Sigmoid colon (tissue), 4 donors: ENCODE data around the gene CEP170.
"Not testable (repeated sequence)": the region's sequence is repeated elsewhere in the genome, so short reads cannot be mapped to it uniquely, and the experiment has no call there.

ENCODE experiments used
- EP300 ChIP-seq, 4 donors: sonication (generic); formaldehyde crosslinking; IDR thresholded peaks; one replicate each; pipeline ENCODE4 v1.6.1; 2017; ENCODE audit warnings: antibody characterized with exemption in 4 of 4
- POLR2A ChIP-seq, 2 donors: fragments of 450-650 bp; IDR thresholded peaks; one replicate each; pipeline ENCODE4 v1.6.1; 2016; ENCODE audit warnings: antibody characterized with exemption in 2 of 2, mild to moderate bottlenecking in 2 of 2, moderate library complexity in 2 of 2
- POLR2AphosphoS5 ChIP-seq, 4 donors: sonication (generic); formaldehyde crosslinking; IDR thresholded peaks; one replicate each; pipeline ENCODE4 v1.6.1; 2017; ENCODE audit warnings: antibody characterized with exemption in 4 of 4
- TF ChIP-seq, protein P1 (sequence below), 4 experiments: fragments of 450-650 bp in 3 of 4; fragments of 200-600 bp in 1 of 4; IDR thresholded peaks; one replicate each; pipeline ENCODE4 v1.5.1; 2016 to 2019; ENCODE audit warnings: antibody characterized with exemption in 4 of 4, mild to moderate bottlenecking in 3 of 4, moderate library complexity in 2 of 4

DNA sequence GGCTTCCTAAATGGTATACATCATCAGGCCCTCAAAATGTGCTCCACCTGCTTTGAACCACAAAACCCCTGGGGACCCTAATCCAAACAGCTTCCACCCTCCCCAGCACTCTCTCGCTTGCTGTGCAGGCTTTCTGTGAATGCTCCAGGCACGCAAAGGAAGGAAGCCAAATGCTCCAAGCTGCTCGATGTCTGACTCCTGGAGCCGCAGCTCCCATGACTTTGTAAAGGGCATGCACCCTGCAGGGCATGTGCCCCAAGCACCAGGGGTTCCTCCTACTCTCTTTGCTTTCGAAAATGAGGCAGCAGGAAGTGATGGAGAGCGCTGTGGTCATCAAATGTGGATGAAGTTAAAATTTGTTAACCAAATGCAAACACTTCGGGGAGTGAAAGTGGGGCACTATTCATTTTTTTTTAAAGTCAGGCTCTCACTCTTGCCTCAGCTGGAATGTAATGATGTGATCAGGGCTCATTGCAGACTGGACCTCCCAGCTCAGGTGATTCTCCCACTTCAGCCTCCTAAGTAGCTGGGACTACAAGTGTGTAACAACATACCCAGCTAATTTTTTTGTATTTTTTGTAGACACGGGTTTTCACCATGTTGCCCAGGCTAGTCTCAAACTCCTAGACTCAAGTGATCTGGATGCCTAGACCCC is 140.9 kb downstream of the CEP170 start:
- TF ChIP-seq POLR2A, EP300, POLR2AphosphoS5 (IDR thresholded peaks at IDR 0.05): not testable (repeated sequence)
- TF ChIP-seq, protein P1, sequence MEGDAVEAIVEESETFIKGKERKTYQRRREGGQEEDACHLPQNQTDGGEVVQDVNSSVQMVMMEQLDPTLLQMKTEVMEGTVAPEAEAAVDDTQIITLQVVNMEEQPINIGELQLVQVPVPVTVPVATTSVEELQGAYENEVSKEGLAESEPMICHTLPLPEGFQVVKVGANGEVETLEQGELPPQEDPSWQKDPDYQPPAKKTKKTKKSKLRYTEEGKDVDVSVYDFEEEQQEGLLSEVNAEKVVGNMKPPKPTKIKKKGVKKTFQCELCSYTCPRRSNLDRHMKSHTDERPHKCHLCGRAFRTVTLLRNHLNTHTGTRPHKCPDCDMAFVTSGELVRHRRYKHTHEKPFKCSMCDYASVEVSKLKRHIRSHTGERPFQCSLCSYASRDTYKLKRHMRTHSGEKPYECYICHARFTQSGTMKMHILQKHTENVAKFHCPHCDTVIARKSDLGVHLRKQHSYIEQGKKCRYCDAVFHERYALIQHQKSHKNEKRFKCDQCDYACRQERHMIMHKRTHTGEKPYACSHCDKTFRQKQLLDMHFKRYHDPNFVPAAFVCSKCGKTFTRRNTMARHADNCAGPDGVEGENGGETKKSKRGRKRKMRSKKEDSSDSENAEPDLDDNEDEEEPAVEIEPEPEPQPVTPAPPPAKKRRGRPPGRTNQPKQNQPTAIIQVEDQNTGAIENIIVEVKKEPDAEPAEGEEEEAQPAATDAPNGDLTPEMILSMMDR (IDR thresholded peaks at IDR 0.05): not testable (repeated sequence)
